Mesodermal cell (in vitro differentiated cells): ENCODE measurements around the gene CHERP.

Experiments
- H3K27ac ChIP-seq: 2 replicates; pipeline ENCODE4 v1.7.0; 2013; ENCODE audit warnings: mild to moderate bottlenecking, low read depth, low read length, moderate library complexity; ENCODE audit not compliant: severe bottlenecking
- H3K36me3 ChIP-seq: 2 replicates; pipeline ENCODE4 v1.7.1; 2013; ENCODE audit warnings: mild to moderate bottlenecking, low read length, moderate library complexity; ENCODE audit not compliant: control insufficient read depth, insufficient read depth
- H3K4me1 ChIP-seq: one replicate; pipeline ENCODE4 v1.7.1; 2013; ENCODE audit warnings: mild to moderate bottlenecking, low read length; ENCODE audit not compliant: insufficient read depth, control insufficient read depth, poor library complexity, severe bottlenecking
- H3K4me3 ChIP-seq: 2 replicates; pipeline ENCODE4 v1.7.0; 2013; ENCODE audit warnings: low read length, control low read depth, mild to moderate bottlenecking; ENCODE audit not compliant: insufficient read depth, poor library complexity, severe bottlenecking; ENCODE audit errors: extremely low read depth
- H3K9me3 ChIP-seq: 2 replicates; pipeline ENCODE4 v1.7.1; 2013; ENCODE audit warnings: mild to moderate bottlenecking, low read length, moderate library complexity; ENCODE audit not compliant: control insufficient read depth
- WGBS, 2 experiments: methylation state at CpG; one replicate each; pipeline ENCODE4 v1.1.5; 2013; ENCODE audit warnings: missing lambda C conversion rate in 2 of 2; ENCODE audit not compliant: insufficient coverage in 2 of 2; 5-methylcytosine and 5-hydroxymethylcytosine counted together

CHERP gene

GRCh38 chr19:16524991-16525734, 17.1 kb downstream of the CHERP start:
- H3K4me1 ChIP-seq = no peaks in the 10 kb centered on the region
- H3K27ac ChIP-seq = no peak overlapping the region
- H3K36me3 ChIP-seq = peaks cover 99% of the 10 kb centered on the region
- no peak overlapping the region for H3K4me3 ChIP-seq
- no peaks in the 10 kb centered on the region for H3K9me3 ChIP-seq
- 98% methylated on average over 44 to 50 of the region's 54 CpGs for WGBS, 2 experiments

- peaks cover 99% of the 10 kb centered on the region for H3K36me3 ChIP-seq
- H3K9me3 ChIP-seq = no peaks in the 10 kb centered on the region
- H3K4me3 ChIP-seq = no peak overlapping the region
- H3K27ac ChIP-seq = no peak overlapping the region
- 97% methylated on average over 22 of the region's 25 CpGs for WGBS, 2 experiments
- H3K4me1 ChIP-seq = no peaks in the 10 kb centered on the region
Measured at GRCh38 chr19:16522559-16523377, 19.5 kb downstream of the CHERP start.

- 96% methylated on average over 10 of the region's 10 CpGs; no CpG with 5 or more reads in 1 of the 2 experiments for WGBS, 2 experiments
- peaks cover 99% of the 10 kb centered on the region for H3K36me3 ChIP-seq
- no peak overlapping the region for H3K4me3 ChIP-seq
- H3K4me1 ChIP-seq = no peaks in the 10 kb centered on the region
- no peak overlapping the region for H3K27ac ChIP-seq
- no peaks in the 10 kb centered on the region for H3K9me3 ChIP-seq
Measured at GRCh38 chr19:16521715-16522289, 20.4 kb downstream of the CHERP start.

- Histone ChIP-seq H3K27ac (no peak overlapping the region), H3K9me3 (no peaks in the 10 kb centered on the region), H3K36me3 (peaks cover 98% of the 10 kb centered on the region), H3K4me3 (no peak overlapping the region), H3K4me1 (no peaks in the 10 kb centered on the region)
- WGBS, 2 experiments = 94 to 97% methylated on average over 13 to 18 of the region's 18 CpGs
Measured at GRCh38 chr19:16520986-16521624, 21.1 kb downstream of the CHERP start.

- Histone ChIP-seq H3K36me3 (peaks cover 95% of the 10 kb centered on the region), H3K9me3 (no peaks in the 10 kb centered on the region), H3K27ac (no peak overlapping the region), H3K4me1 (no peaks in the 10 kb centered on the region), H3K4me3 (no peak overlapping the region)
- 95 to 97% methylated on average over 43 to 45 of the region's 45 CpGs for WGBS, 2 experiments
Measured at GRCh38 chr19:16520074-16520973, 21.9 kb downstream of the CHERP start.

- Histone ChIP-seq H3K4me3 (no peak overlapping the region), H3K36me3 (peaks cover 84% of the 10 kb centered on the region), H3K9me3 (no peaks in the 10 kb centered on the region), H3K27ac (no peak overlapping the region), H3K4me1 (no peaks in the 10 kb centered on the region)
- 96 to 97% methylated on average over 8 to 17 of the region's 24 CpGs for WGBS, 2 experiments
Measured at GRCh38 chr19:16519230-16519687, 23.0 kb downstream of the CHERP start.

GRCh38 chr19:16518483-16519229, 23.6 kb downstream of the CHERP start:
- peaks cover 78% of the 10 kb centered on the region for H3K36me3 ChIP-seq
- H3K4me3 ChIP-seq = no peak overlapping the region
- no peaks in the 10 kb centered on the region for H3K4me1 ChIP-seq
- no peaks in the 10 kb centered on the region for H3K9me3 ChIP-seq
- WGBS, 2 experiments = 95 to 98% methylated on average over 31 of the region's 33 CpGs
- no peak overlapping the region for H3K27ac ChIP-seq

- Histone ChIP-seq H3K36me3 (peaks cover 73% of the 10 kb centered on the region), H3K4me3 (no peak overlapping the region), H3K4me1 (no peaks in the 10 kb centered on the region), H3K27ac (no peak overlapping the region), H3K9me3 (no peaks in the 10 kb centered on the region)
- WGBS, 2 experiments = 95 to 98% methylated on average over 12 to 14 of the region's 14 CpGs
Measured at GRCh38 chr19:16518061-16518460, 24.2 kb downstream of the CHERP start.

GRCh38 chr19:16516923-16517610, 25.2 kb downstream of the CHERP start:
- H3K27ac ChIP-seq = no peak overlapping the region
- H3K36me3 ChIP-seq = peaks cover 70% of the 10 kb centered on the region
- no peaks in the 10 kb centered on the region for H3K9me3 ChIP-seq
- 94 to 98% methylated on average over 11 to 12 of the region's 14 CpGs for WGBS, 2 experiments
- no peak overlapping the region for H3K4me3 ChIP-seq
- no peaks in the 10 kb centered on the region for H3K4me1 ChIP-seq
